T-helper 17 cell (primary cell): ENCODE results near the gene GK2. TPM values are rescaled to one million over a fixed set of nuclear protein-coding genes. Genes with fewer than 3 reads are reported as not detected.

Source experiments
- ATAC-seq: fragments of 150-1000 bp; cut with Tn5 transposase; 2 replicates; pipeline ENCODE4 v1.10.0; 2021; ENCODE audit warnings: mild to moderate bottlenecking, moderate library complexity
- DNase-seq, 3 donors: peaks; one replicate each; pipeline versions ENCODE4 v3.0.0 to v3.0.0-alpha.2; 2020 to 2021
- H3K9me3 ChIP-seq: one replicate; pipeline ENCODE4 v1.7.0; 2013; ENCODE audit warnings: low read length, mild to moderate bottlenecking; ENCODE audit not compliant: control insufficient read depth, poor library complexity, severe bottlenecking
- H3K27ac Mint-ChIP-seq: one replicate; pipeline ENCODE4 v1.8.0; 2022; ENCODE audit warnings: mild to moderate bottlenecking, moderate library complexity, mixed read lengths
- H3K27me3 Mint-ChIP-seq: one replicate; pipeline ENCODE4 v1.8.0; 2022; ENCODE audit warnings: mixed read lengths
- H3K36me3 Mint-ChIP-seq: one replicate; pipeline ENCODE4 v1.8.0; 2022; ENCODE audit warnings: low read depth, mixed read lengths
- H3K4me1 Mint-ChIP-seq: one replicate; pipeline ENCODE4 v1.8.0; 2022; ENCODE audit warnings: mild to moderate bottlenecking, mixed read lengths
- H3K4me3 Mint-ChIP-seq: one replicate; pipeline ENCODE4 v1.8.0; 2022; ENCODE audit warnings: mild to moderate bottlenecking, moderate library complexity, mixed read lengths
- total RNA-seq, 4 donors: library from RNA in 2 of 4; stranded (reverse) in 2 of 4; gene quantifications; one replicate each; pipeline ENCODE4 v1.2.3 and lab custom pipeline; 2022 to 2026

Gene GK2
- total RNA-seq, 2 donors from 2014 or later: not detected

- peaks cover 12% of the 10 kb centered on the region for H3K27me3 Mint-ChIP-seq
- ATAC-seq: no peak
- H3K4me1 Mint-ChIP-seq: no peaks in the 10 kb centered on the region
- no peak overlapping the region for H3K27ac Mint-ChIP-seq
- no peak overlapping the region for H3K4me3 Mint-ChIP-seq
- no peaks in the 10 kb centered on the region for H3K36me3 Mint-ChIP-seq
- H3K9me3 ChIP-seq: no peaks in the 10 kb centered on the region
- no peak for DNase-seq
Observed at GRCh38 chr4:79364061-79364460, 44.0 kb downstream of the GK2 start.

- DNase-seq (no peak), ATAC-seq (no peak)
- Mint-ChIP-seq H3K36me3 (no peaks in the 10 kb centered on the region), H3K4me1 (no peaks in the 10 kb centered on the region), H3K27me3 (peaks cover 12% of the 10 kb centered on the region), H3K4me3 (no peak overlapping the region), H3K27ac (no peak overlapping the region)
- H3K9me3 ChIP-seq: no peaks in the 10 kb centered on the region
Observed at GRCh38 chr4:79362626-79363025, 45.4 kb downstream of the GK2 start.

DNA sequence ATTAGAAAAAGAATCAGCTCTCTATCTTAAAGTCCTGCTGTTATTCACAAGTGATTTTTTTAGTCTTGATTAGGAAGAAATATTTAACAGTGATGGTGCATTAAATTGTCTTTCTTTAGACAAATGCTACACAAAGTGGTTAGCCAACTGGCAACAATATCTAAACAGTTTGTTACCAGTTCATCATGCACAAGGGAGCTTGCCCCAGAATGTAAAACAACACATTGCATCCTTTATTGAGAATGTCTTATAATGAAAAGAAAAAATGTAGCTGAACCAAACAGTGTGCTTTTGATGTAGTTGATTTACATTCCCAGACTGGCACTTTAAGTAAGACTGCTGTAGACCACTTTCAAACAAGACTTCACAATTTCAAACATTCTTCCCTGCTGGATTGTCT is 48.0 kb downstream of the GK2 start:
- Mint-ChIP-seq H3K27ac (no peak overlapping the region), H3K36me3 (no peaks in the 10 kb centered on the region), H3K4me1 (no peaks in the 10 kb centered on the region), H3K27me3 (peaks cover 5% of the 10 kb centered on the region), H3K4me3 (no peak overlapping the region)
- no peaks in the 10 kb centered on the region for H3K9me3 ChIP-seq
- no peak for ATAC-seq
- DNase-seq: no peak

DNA sequence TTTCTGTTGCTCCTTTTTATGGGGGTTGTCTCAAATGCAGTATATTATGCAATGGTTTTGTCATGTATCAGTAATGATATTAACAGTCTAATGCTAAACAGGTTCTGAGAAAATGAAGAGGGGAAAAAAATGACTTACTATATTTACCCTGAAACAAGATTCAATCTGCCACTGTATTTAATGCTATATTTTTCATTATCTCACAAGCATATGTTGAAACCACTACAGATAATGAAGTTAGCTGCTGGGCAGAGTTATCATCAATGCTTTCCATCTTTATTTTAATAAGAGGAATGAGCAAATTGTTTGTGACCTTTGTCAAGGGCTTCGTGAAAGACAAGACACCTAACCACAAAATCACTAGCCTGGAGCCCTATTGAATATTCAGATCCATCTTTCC is 49.6 kb downstream of the GK2 start:
- Mint-ChIP-seq H3K36me3 (no peaks in the 10 kb centered on the region), H3K4me1 (no peaks in the 10 kb centered on the region), H3K27ac (no peak overlapping the region), H3K4me3 (no peak overlapping the region), H3K27me3 (peaks cover 5% of the 10 kb centered on the region)
- H3K9me3 ChIP-seq: no peaks in the 10 kb centered on the region
- DNase-seq (no peak), ATAC-seq (no peak)

GRCh38 chr4:79357365-79357764 is 50.7 kb downstream of the GK2 start:
- no peak for ATAC-seq
- peaks cover 5% of the 10 kb centered on the region for H3K27me3 Mint-ChIP-seq
- H3K4me1 Mint-ChIP-seq: no peaks in the 10 kb centered on the region

More at GRCh38 chr4:79357365-79357764, 50.7 kb downstream of the GK2 start:
- no peaks in the 10 kb centered on the region for H3K9me3 ChIP-seq
- no peak for DNase-seq
- Mint-ChIP-seq H3K36me3 (no peaks in the 10 kb centered on the region), H3K27ac (no peak overlapping the region), H3K4me3 (no peak overlapping the region)

Other genes with a start within 250 kb of the GK2 start
- not detected for gene NAA11, start 82.2 kb downstream of the GK2 start, total RNA-seq